Trophoblast cell (in vitro differentiated cells and primary cell): Measurements from ENCODE around the gene DDX54.

ENCODE experiments used
- DNase-seq, 2 donors: peaks; one replicate each; pipeline ENCODE4 v3.0.0-alpha.2; 2016
- H2AFZ ChIP-seq: 2 replicates; pipeline ENCODE4 v1.6.1; 2013; ENCODE audit warnings: low read length, moderate library complexity, mild to moderate bottlenecking; ENCODE audit not compliant: insufficient read depth, poor library complexity
- H2AK5ac ChIP-seq: 2 replicates; pipeline ENCODE4 v1.6.1; 2013; ENCODE audit warnings: mild to moderate bottlenecking, low read length
- H2BK120ac ChIP-seq: 2 replicates; pipeline ENCODE4 v1.6.1; 2013; ENCODE audit warnings: low read length, mild to moderate bottlenecking, moderate library complexity; ENCODE audit not compliant: insufficient read depth, poor library complexity
- H2BK12ac ChIP-seq: 2 replicates; pipeline ENCODE4 v1.6.1; 2013; ENCODE audit warnings: mild to moderate bottlenecking, low read length, moderate library complexity
- H2BK5ac ChIP-seq: 2 replicates; pipeline ENCODE4 v1.6.1; 2013; ENCODE audit warnings: low read length, low read depth, moderate library complexity, mild to moderate bottlenecking; ENCODE audit not compliant: poor library complexity
- H3K14ac ChIP-seq: 2 replicates; pipeline ENCODE4 v1.6.1; 2013; ENCODE audit warnings: mild to moderate bottlenecking, low read length
- H3K18ac ChIP-seq: 2 replicates; pipeline ENCODE4 v1.6.1; 2013; ENCODE audit warnings: mild to moderate bottlenecking, low read length
- H3K23ac ChIP-seq: 2 replicates; pipeline ENCODE4 v1.6.1; 2013; ENCODE audit warnings: low read length
- H3K27ac ChIP-seq: 2 replicates; pipeline ENCODE4 v1.5.1; 2013; ENCODE audit warnings: low read depth, mild to moderate bottlenecking, inconsistent platforms, low read length, moderate library complexity
- H3K27me3 ChIP-seq: 2 replicates; pipeline ENCODE4 v1.6.1; 2013; ENCODE audit warnings: inconsistent platforms, mild to moderate bottlenecking, low read length, moderate library complexity; ENCODE audit not compliant: insufficient read depth
- H3K36me3 ChIP-seq, 2 experiments: 1 replicate in 1 of 2; 2 replicates in 1 of 2; pipeline ENCODE4 v1.6.1; 2013; ENCODE audit warnings: low read length in 2 of 2, mild to moderate bottlenecking in 2 of 2, moderate library complexity in 1 of 2; ENCODE audit not compliant: insufficient read depth in 2 of 2, control insufficient read depth in 1 of 2
- H3K4ac ChIP-seq: 2 replicates; pipeline ENCODE4 v1.6.1; 2013; ENCODE audit warnings: low read depth, mild to moderate bottlenecking, low read length, moderate library complexity
- H3K4me1 ChIP-seq, 2 experiments: 1 replicate in 1 of 2; 2 replicates in 1 of 2; pipeline ENCODE4 v1.6.1; 2013; ENCODE audit warnings: low read length in 2 of 2, mild to moderate bottlenecking in 2 of 2, moderate library complexity in 1 of 2; ENCODE audit not compliant: insufficient read depth in 2 of 2, control insufficient read depth in 1 of 2
- H3K4me2 ChIP-seq: 2 replicates; pipeline ENCODE4 v1.6.1; 2013; ENCODE audit warnings: inconsistent platforms, mild to moderate bottlenecking, low read length, moderate library complexity
- H3K4me3 ChIP-seq: 2 replicates; pipeline ENCODE4 v1.5.1; 2013; ENCODE audit warnings: mild to moderate bottlenecking, low read depth, low read length, inconsistent platforms
- H3K79me1 ChIP-seq: one replicate; pipeline ENCODE4 v1.6.1; 2013; ENCODE audit warnings: low read length
- H3K79me2 ChIP-seq: 2 replicates; pipeline ENCODE4 v1.6.1; 2013; ENCODE audit warnings: low read length, mild to moderate bottlenecking; ENCODE audit not compliant: control insufficient read depth, insufficient read depth, poor library complexity
- H3K9ac ChIP-seq: 2 replicates; pipeline ENCODE4 v1.6.1; 2013; ENCODE audit warnings: mild to moderate bottlenecking, low read length
- H3K9me3 ChIP-seq: 2 replicates; pipeline ENCODE4 v1.6.1; 2013; ENCODE audit warnings: low read depth, mild to moderate bottlenecking, control low read depth, inconsistent platforms, low read length; ENCODE audit not compliant: insufficient read depth
- H4K12ac ChIP-seq: 2 replicates; pipeline ENCODE4 v1.6.1; 2013; ENCODE audit warnings: low read depth, mild to moderate bottlenecking, low read length, moderate library complexity
- H4K8ac ChIP-seq: 2 replicates; pipeline ENCODE4 v1.6.1; 2013; ENCODE audit warnings: low read depth, mild to moderate bottlenecking, low read length, moderate library complexity
- H4K91ac ChIP-seq: one replicate; pipeline ENCODE4 v1.6.1; 2013; ENCODE audit warnings: low read depth, mild to moderate bottlenecking, low read length, moderate library complexity
- WGBS: extraction: QIAGEN DNeasy Blood & Tissue Kit; methylation state at CpG from one replicate; pipeline ENCODE4 v1.1.7; 2013; ENCODE audit warnings: missing lambda C conversion rate; ENCODE audit not compliant: insufficient read length, insufficient coverage; ENCODE audit errors: extremely low coverage; 5-methylcytosine and 5-hydroxymethylcytosine counted together

DDX54 gene

GRCh38 chr12:113163030-113163360 lies 22.3 kb downstream of the DDX54 start:
- Histone ChIP-seq H4K8ac (no peak overlapping the region), H3K36me3 (peaks cover 79 to 80% of the 10 kb centered on the region in 2 experiments), H2BK120ac (no peak overlapping the region), H3K4me1 (no peaks in the 10 kb centered on the region), H3K4ac (no peak overlapping the region), H2BK5ac (no peak overlapping the region), H2AFZ (no peak overlapping the region), H4K91ac (no peak overlapping the region), H3K79me1 (no peaks in the 10 kb centered on the region), H3K14ac (no peak overlapping the region), H4K12ac (no peak overlapping the region), H3K18ac (no peak overlapping the region), H3K27ac (no peak overlapping the region), H3K4me2 (no peak overlapping the region), H3K23ac (no peak overlapping the region), H3K27me3 (no peaks in the 10 kb centered on the region), H3K9me3 (no peaks in the 10 kb centered on the region), H3K9ac (no peak overlapping the region), H3K4me3 (no peak overlapping the region), H3K79me2 (no peaks in the 10 kb centered on the region), H2AK5ac (no peak overlapping the region), H2BK12ac (no peak overlapping the region)
- WGBS: no CpG with 5 or more reads among the region's 12 CpGs
- DNase-seq: no peak

GRCh38 chr12:113162102-113163029 lies 22.9 kb downstream of the DDX54 start:
- Histone ChIP-seq H2AFZ (no peak overlapping the region), H3K4me3 (no peak overlapping the region), H2BK12ac (no peak overlapping the region), H3K79me2 (no peaks in the 10 kb centered on the region), H3K27ac (no peak overlapping the region), H3K9ac (no peak overlapping the region), H3K23ac (no peak overlapping the region), H3K18ac (no peak overlapping the region), H4K91ac (no peak overlapping the region), H3K27me3 (no peaks in the 10 kb centered on the region), H3K4me2 (no peak overlapping the region), H3K36me3 (peaks cover 78 to 79% of the 10 kb centered on the region in 2 experiments), H3K4me1 (no peaks in the 10 kb centered on the region), H4K12ac (no peak overlapping the region), H3K9me3 (no peaks in the 10 kb centered on the region), H2BK120ac (no peak overlapping the region), H2AK5ac (no peak overlapping the region), H2BK5ac (no peak overlapping the region), H3K14ac (no peak overlapping the region), H3K4ac (no peak overlapping the region), H4K8ac (no peak overlapping the region), H3K79me1 (no peaks in the 10 kb centered on the region)
- DNase-seq: no peak
- no CpG with 5 or more reads among the region's 25 CpGs for WGBS

- no peak overlapping the region for H3K27ac ChIP-seq
- H3K36me3 ChIP-seq: peaks cover 78 to 81% of the 10 kb centered on the region in 2 experiments
- no peak overlapping the region for H3K23ac ChIP-seq
- H2BK12ac ChIP-seq: no peak overlapping the region
- no CpG with 5 or more reads among the region's 26 CpGs for WGBS
- no peak overlapping the region for H3K4ac ChIP-seq
- H3K79me2 ChIP-seq: no peaks in the 10 kb centered on the region
- no peak overlapping the region for H3K9ac ChIP-seq
- no peak overlapping the region for H4K8ac ChIP-seq
- H3K4me3 ChIP-seq: no peak overlapping the region
- no peak overlapping the region for H2BK120ac ChIP-seq
- no peaks in the 10 kb centered on the region for H3K27me3 ChIP-seq
- H2BK5ac ChIP-seq: no peak overlapping the region
- no peaks in the 10 kb centered on the region for H3K9me3 ChIP-seq
- no peaks in the 10 kb centered on the region for H3K4me1 ChIP-seq
- H4K91ac ChIP-seq: no peak overlapping the region
- H3K14ac ChIP-seq: no peak overlapping the region
- peak; percentile 1 to 28 for DNase-seq
- H2AK5ac ChIP-seq: no peak overlapping the region
- no peak overlapping the region for H4K12ac ChIP-seq
- H3K79me1 ChIP-seq: no peaks in the 10 kb centered on the region
- no peak overlapping the region for H3K18ac ChIP-seq
- H3K4me2 ChIP-seq: no peak overlapping the region
- H2AFZ ChIP-seq: no peak overlapping the region
These were observed 23.8 kb downstream of the DDX54 start for GRCh38 chr12:113161415-113162016.

GRCh38 chr12:113159937-113160336 lies 25.3 kb downstream of the DDX54 start:
- Histone ChIP-seq H2AK5ac (no peak overlapping the region), H3K9me3 (no peaks in the 10 kb centered on the region), H3K18ac (no peak overlapping the region), H2BK120ac (peak overlapping the region; percentile 5), H3K14ac (no peak overlapping the region), H3K23ac (no peak overlapping the region), H3K4me2 (no peak overlapping the region), H2BK12ac (no peak overlapping the region), H3K79me1 (no peaks in the 10 kb centered on the region), H4K8ac (no peak overlapping the region), H3K36me3 (peaks cover 62 to 65% of the 10 kb centered on the region in 2 experiments), H4K91ac (peak overlapping the region; percentile 16), H3K27ac (no peak overlapping the region), H3K4me3 (no peak overlapping the region), H3K27me3 (peaks cover 5% of the 10 kb centered on the region), H2AFZ (no peak overlapping the region), H3K4me1 (no peaks in the 10 kb centered on the region), H3K79me2 (no peaks in the 10 kb centered on the region), H4K12ac (no peak overlapping the region), H3K9ac (no peak overlapping the region), H3K4ac (no peak overlapping the region), H2BK5ac (no peak overlapping the region)
- no peak for DNase-seq
- WGBS: no CpG with 5 or more reads among the region's 7 CpGs
